GM10248 (cell line): ENCODE data around the gene CXCR5.

Source experiments
- CTCF ChIA-PET: fragments of 300-600 bp; sonication (Branson Sonifier 250); formaldehyde crosslinking; extraction: SDS; loops from one replicate; lab custom pipeline; 2021; ENCODE audit warnings: antibody characterized with exemption; lab: Yijun Ruan, JAX
- POLR2A ChIA-PET: fragments of 350-650 bp; sonication (Branson Sonifier 250); formaldehyde crosslinking; extraction: SDS; loops from one replicate; lab custom pipeline; 2020; ENCODE audit warnings: antibody characterized with exemption; lab: Yijun Ruan, JAX
- DNase-seq: peaks from one replicate; pipeline ENCODE4 v3.0.0; 2012; ENCODE audit errors: extremely low spot score
- CTCF ChIP-seq: IDR thresholded peaks from 2 replicates; pipeline ENCODE4 v1.5.1; 2012; ENCODE audit warnings: mild to moderate bottlenecking, low read depth; ENCODE audit errors: extremely low read depth, missing control alignments, control extremely low read depth

CXCR5 gene

GRCh38 chr11:118882491-118882890 lies 1.2 kb upstream of the CXCR5 start:
- no peak for TF ChIP-seq CTCF
- ChIA-PET POLR2A (no interaction called here), CTCF (interaction anchor here (2.0 to 3.2 kb wide), 3 partner anchors 10 to 92 kb away, joined by 6 to 36 read pairs (median 7); partner anchors contain the start of gene DDX6)
- no peak for DNase-seq

DNA sequence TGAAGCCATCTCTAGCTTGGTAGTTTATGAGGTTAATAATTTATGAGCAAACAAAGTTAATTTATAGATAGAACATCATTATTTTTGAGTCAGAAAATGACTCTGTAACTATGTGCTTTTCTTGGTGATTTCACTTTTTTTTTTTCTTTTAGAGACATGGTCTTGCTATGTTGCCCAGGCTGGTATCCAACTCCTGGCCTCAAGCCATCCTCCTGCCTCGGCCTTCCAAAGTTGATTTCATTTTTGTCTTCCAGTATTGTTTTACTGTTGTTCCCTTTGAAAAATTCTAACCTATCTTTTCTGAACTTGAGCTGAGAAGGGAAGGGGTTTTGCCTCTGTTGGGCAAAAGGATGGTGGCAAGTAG lies 706 bp upstream of the CXCR5 start:
- CTCF ChIA-PET, result interaction anchor here (1.3 to 3.2 kb wide), 13 partner anchors 10 to 193 kb away, joined by 3 to 36 read pairs (median 7); partner anchors contain the start of gene DDX6
- TF ChIP-seq CTCF, result no peak
- DNase-seq, result no peak
- POLR2A ChIA-PET, result interaction anchor here (0.6 to 2.0 kb wide), 7 partner anchors 10 to 96 kb away, joined by 3 to 7 read pairs (median 4); partner anchors contain the start of gene DDX6

GRCh38 chr11:118884875-118885274 lies 1.2 kb downstream of the CXCR5 start:
- TF ChIP-seq CTCF, result no peak
- DNase-seq, result no peak
- ChIA-PET CTCF (interaction anchor here (0.8 to 3.2 kb wide), 13 partner anchors 10 to 195 kb away, joined by 3 to 36 read pairs (median 6); partner anchors contain the start of gene DDX6), POLR2A (interaction anchor here (0.8 to 2.0 kb wide), 4 partner anchors 92 to 210 kb away, joined by 3 to 7 read pairs (median 3); partner anchors contain the start of gene DDX6)

DNA sequence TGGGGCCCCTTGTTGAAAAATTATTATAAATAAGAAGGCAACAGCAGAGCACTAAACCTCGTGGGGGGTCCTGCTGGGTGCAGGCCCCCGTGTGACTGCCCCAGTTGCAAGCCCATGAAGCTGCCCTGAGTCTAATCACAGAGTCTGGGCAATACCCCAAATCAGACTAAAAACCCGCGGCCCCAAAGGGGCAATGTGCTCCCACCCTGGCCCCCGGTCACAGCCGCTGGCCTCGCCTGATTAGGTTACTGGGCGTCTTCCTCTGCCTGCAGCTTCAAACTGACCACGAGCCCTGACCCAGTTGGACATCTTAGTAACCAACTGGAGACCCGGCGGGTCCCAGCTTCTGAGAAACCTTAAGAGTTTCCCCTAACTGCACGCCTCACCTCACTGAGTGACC lies 1.6 kb downstream of the CXCR5 start:
- ChIA-PET POLR2A (interaction anchor here (0.5 to 1.1 kb wide), 3 partner anchors 94 to 209 kb away, joined by 3 to 5 read pairs (median 3); partner anchors contain the start of gene DDX6), CTCF (interaction anchor here (0.8 to 2.7 kb wide), 8 partner anchors 10 to 95 kb away, joined by 3 to 10 read pairs (median 4); partner anchors contain the start of gene DDX6)
- DNase-seq, result no peak
- TF ChIP-seq CTCF, result no peak

DNA sequence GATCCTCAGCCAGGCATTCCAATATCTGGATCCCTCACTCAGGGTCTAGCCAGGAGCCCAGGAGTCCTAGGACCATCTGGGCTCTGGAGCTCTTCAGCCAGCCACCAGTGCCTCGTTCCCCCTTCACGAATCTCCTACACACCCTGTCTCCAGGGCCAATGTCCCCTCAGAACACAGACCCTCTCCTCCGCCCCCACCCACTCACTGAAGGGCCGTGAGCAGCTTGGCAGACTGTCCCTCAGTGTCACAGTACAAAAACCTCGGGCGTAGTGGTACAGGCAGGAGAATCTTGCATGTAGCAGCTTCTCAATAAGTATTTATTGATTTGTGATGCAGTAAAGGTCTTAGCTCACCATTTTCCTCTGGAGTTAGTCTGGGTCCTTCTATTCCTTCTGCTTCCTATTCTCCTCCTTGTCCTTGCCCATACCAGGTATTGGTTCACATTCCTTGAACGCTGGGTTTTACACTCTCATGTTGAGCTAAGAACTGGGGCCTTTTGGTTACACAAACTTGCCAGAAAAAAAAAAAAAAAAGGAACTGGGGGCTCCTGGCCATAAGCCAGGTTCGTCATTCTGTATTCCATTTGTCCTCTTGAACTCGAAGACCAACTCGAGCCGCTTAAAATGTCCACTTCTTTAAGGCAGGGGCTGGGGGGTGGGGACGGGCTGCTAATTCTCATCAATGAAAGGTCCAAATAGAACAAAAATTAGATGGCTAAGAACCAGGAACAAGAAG lies 2.3 kb downstream of the CXCR5 start:
- CTCF ChIA-PET, result interaction anchor here (0.8 to 1.6 kb wide), 11 partner anchors 9 to 95 kb away, joined by 3 to 6 read pairs (median 3); partner anchors contain the start of gene DDX6
- POLR2A ChIA-PET, result interaction anchor here (0.5 to 1.1 kb wide), 5 partner anchors 93 to 374 kb away, joined by 3 to 5 read pairs (median 3); partner anchors contain the start of gene DDX6
- TF ChIP-seq CTCF, result no peak
- no peak for DNase-seq

GRCh38 chr11:118886681-118887111 lies 3.0 kb downstream of the CXCR5 start:
- TF ChIP-seq CTCF, result no peak
- peak; percentile 80 for DNase-seq
- POLR2A ChIA-PET, result interaction anchor here (0.8 kb wide), 1 partner anchor 94 kb away, joined by 3 read pairs; no protein-coding TSS in a partner anchor
- CTCF ChIA-PET, result interaction anchor here (0.8 to 1.6 kb wide), 7 partner anchors 8 to 83 kb away, joined by 3 to 6 read pairs (median 3); no protein-coding TSS in a partner anchor
